Measurements from ENCODE around the gene NFATC1. TPM values are rescaled to one million over a fixed set of nuclear protein-coding genes. Genes with fewer than 3 reads are reported as not detected.
A peak's percentile ranks its signal among the peaks of the same experiment; 100 is the strongest.

NFATC1 gene
- total RNA-seq, 2 experiments from 2014 or later: 97.2 to 98.3 TPM

DNA sequence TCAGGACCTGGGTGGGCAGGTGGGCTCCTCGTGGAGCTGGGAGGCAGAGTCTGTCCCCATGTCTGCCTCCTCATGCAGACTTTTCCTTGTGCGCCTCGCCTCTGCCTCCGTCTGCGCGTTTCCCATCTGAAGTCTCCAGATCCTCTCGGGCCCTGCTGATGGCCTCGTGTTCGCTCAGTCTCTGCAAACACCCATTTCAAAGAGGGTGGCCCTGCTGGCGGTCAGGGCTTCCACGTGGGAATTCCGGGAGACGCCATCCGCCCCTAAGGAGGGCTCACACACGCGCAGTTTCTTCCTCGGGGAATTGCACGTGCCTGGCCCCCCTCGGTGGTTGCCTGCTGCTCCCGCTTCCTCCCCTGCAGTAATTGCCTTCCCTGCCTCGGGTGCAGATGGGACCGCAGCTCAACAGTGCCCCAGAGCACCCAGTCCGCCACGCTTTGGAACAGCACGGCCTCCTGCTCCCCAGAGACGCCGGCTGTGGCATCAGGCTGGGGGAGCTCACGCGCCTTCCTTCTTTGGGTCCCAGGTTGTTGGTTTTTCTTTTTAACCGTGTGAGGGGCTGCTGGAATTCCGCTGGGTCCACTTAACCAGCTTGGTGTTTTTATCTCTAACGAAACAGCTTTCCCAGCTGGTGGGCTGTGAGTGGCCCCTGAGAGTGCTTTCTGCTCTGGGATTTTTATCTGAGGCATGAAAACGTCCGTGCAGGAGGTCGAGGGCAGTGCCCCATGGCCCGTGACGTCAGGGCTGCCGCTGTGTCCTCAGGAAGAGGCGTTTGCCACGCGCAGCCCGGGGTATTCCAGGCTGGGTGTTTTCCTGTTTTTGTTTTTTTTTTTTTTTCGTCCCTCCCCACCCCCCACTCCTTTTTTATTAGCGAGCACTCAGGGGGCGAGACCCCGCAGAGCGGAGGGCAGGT lies 16.1 kb downstream of the NFATC1 start:
- H3K27ac Mint-ChIP-seq: no peak overlapping the region
- DNase-seq (no peak), ATAC-seq (no peak)
- H3K4me1 Mint-ChIP-seq (ENCODE audit: low read depth): peaks cover 35% of the 10 kb centered on the region
- intact Hi-C loops (cut with micrococcal nuclease): no loop called here
- no peaks in the 10 kb centered on the region for H3K9me3 Mint-ChIP-seq
- H3K4me3 Mint-ChIP-seq: no peak overlapping the region
- ChIA-PET POLR2A (no interaction called here), CTCF (no interaction called here)
- peaks cover 54% of the 10 kb centered on the region for H3K36me3 Mint-ChIP-seq (ENCODE audit: low read depth)
- TF ChIP-seq CTCF (IDR thresholded peaks at IDR 0.05): no peak
- H3K27me3 Mint-ChIP-seq: no peaks in the 10 kb centered on the region

DNA sequence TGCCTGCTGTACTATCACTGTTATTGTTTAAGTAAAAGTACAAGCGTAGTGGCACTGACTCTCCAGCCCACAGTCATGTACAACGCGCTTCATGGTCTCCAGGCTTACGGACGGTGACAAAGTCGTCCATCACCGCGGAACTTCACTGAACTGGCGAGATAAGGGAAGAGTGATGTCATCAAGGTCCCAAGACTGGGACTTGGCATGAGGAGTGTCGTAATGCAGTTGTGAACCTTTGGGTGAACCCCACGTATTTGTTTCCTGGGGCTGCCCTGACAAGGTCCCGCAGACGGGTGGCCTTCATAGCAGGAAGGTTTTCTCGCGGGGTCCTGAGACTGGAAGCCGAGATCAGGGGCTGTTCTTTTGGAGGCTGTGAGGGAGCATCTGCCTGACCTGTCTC lies 17.3 kb downstream of the NFATC1 start:
- POLR2A ChIA-PET: no interaction called here
- H3K27ac Mint-ChIP-seq: no peak overlapping the region
- no peak for DNase-seq

GRCh38 chr18:79413426-79413825 lies 17.7 kb downstream of the NFATC1 start:
- CTCF ChIA-PET: no interaction called here
- intact Hi-C loops (cut with micrococcal nuclease): no loop called here
- no peaks in the 10 kb centered on the region for H3K9me3 Mint-ChIP-seq
- TF ChIP-seq CTCF (IDR thresholded peaks at IDR 0.05): no peak
- POLR2A ChIA-PET: no interaction called here
- ATAC-seq (no peak), DNase-seq (no peak)
- H3K4me1 Mint-ChIP-seq (ENCODE audit: low read depth): peaks cover 28% of the 10 kb centered on the region
- H3K36me3 Mint-ChIP-seq (ENCODE audit: low read depth): peaks cover 43% of the 10 kb centered on the region
- H3K4me3 Mint-ChIP-seq: no peak overlapping the region
- H3K27ac Mint-ChIP-seq: no peak overlapping the region
- H3K27me3 Mint-ChIP-seq: no peaks in the 10 kb centered on the region

More for the DNA sequence above, 17.3 kb downstream of the NFATC1 start:
- Mint-ChIP-seq H3K4me3 (no peak overlapping the region), H3K4me1 (ENCODE audit: low read depth) (peaks cover 29% of the 10 kb centered on the region), H3K36me3 (ENCODE audit: low read depth) (peaks cover 44% of the 10 kb centered on the region), H3K9me3 (no peaks in the 10 kb centered on the region), H3K27me3 (no peaks in the 10 kb centered on the region)
- CTCF ChIA-PET: no interaction called here
- no peak for ATAC-seq
- TF ChIP-seq CTCF (IDR thresholded peaks at IDR 0.05): no peak
- intact Hi-C loops (cut with micrococcal nuclease): no loop called here

GRCh38 chr18:79413901-79414300 lies 18.2 kb downstream of the NFATC1 start:
- ATAC-seq: no peak
- intact Hi-C loops (cut with micrococcal nuclease): no loop called here
- no peaks in the 10 kb centered on the region for H3K9me3 Mint-ChIP-seq
- no peak for TF ChIP-seq CTCF (IDR thresholded peaks at IDR 0.05)
- peaks cover 28% of the 10 kb centered on the region for H3K4me1 Mint-ChIP-seq (ENCODE audit: low read depth)
- POLR2A ChIA-PET: interaction anchor here (0.9 kb wide), 1 partner anchor 30 kb away, joined by 3 read pairs; no protein-coding TSS in a partner anchor
- H3K36me3 Mint-ChIP-seq (ENCODE audit: low read depth): peaks cover 45% of the 10 kb centered on the region
- no peaks in the 10 kb centered on the region for H3K27me3 Mint-ChIP-seq
- CTCF ChIA-PET: interaction anchor here (0.7 kb wide), 2 partner anchors 35 to 54 kb away, joined by 3 read pairs; no protein-coding TSS in a partner anchor
- no peak overlapping the region for H3K27ac Mint-ChIP-seq
- H3K4me3 Mint-ChIP-seq: no peak overlapping the region
- DNase-seq: no peak

GRCh38 chr18:79416022-79416676 lies 20.4 kb downstream of the NFATC1 start:
- ChIA-PET POLR2A (interaction anchor here (1.1 kb wide), 1 partner anchor 11 kb away, joined by 3 read pairs; no protein-coding TSS in a partner anchor), CTCF (interaction anchor here (1.2 kb wide), 1 partner anchor 10 kb away, joined by 4 read pairs; no protein-coding TSS in a partner anchor)
- Mint-ChIP-seq H3K9me3 (no peaks in the 10 kb centered on the region), H3K27me3 (no peaks in the 10 kb centered on the region), H3K4me1 (ENCODE audit: low read depth) (peaks cover 41% of the 10 kb centered on the region), H3K27ac (peak overlapping the region; percentile 34), H3K36me3 (ENCODE audit: low read depth) (peaks cover 54% of the 10 kb centered on the region), H3K4me3 (no peak overlapping the region)
- DNase-seq (no peak), ATAC-seq (no peak)
- TF ChIP-seq CTCF (IDR thresholded peaks at IDR 0.05): no peak
- intact Hi-C loops (cut with micrococcal nuclease): no loop called here

All from activated CD8-positive, alpha-beta T cell treated with anti-CD3 and anti-CD28 coated beads for 36 hours (primary cell).